Dermis microvascular lymphatic vessel endothelial cell (primary cell): ENCODE measurements around the gene PIGM. TPM values are rescaled to one million over a fixed set of nuclear protein-coding genes. Genes with fewer than 3 reads are reported as not detected.
"Not testable (repeated sequence)": the region's sequence is repeated elsewhere in the genome, so short reads cannot be mapped to it uniquely, and the experiment has no call there.

Experiments
- DNase-seq, 2 donors: peaks; one replicate each; pipeline versions ENCODE4 v3.0.0 to v3.0.0-alpha.2; 2010; ENCODE audit warnings: low read depth in 2 of 2
- total RNA-seq: library from RNA; depleted of rRNA; stranded (reverse); fragments of >200 nt; gene quantifications from 2 replicates; pipeline ENCODE4 v1.2.1, GENCODE V29; 2014

The PIGM gene
- total RNA-seq, 1 donor from 2014 or later: 2.3 TPM

- no peak for DNase-seq
Observed at GRCh38 chr1:160061369-160062229, 29.8 kb upstream of the PIGM start.

- DNase-seq: peak in 1 of 2 donors; percentile 5
Observed at GRCh38 chr1:160058087-160058486, 26.3 kb upstream of the PIGM start.

GRCh38 chr1:160056648-160057169 is 24.9 kb upstream of the PIGM start:
- DNase-seq: no peak

GRCh38 chr1:160053548-160054365 is 22.0 kb upstream of the PIGM start:
- DNase-seq: no peak

GRCh38 chr1:160052936-160053335 is 21.1 kb upstream of the PIGM start:
- no peak for DNase-seq

GRCh38 chr1:160050619-160051018 is 18.8 kb upstream of the PIGM start:
- DNase-seq: no peak

- DNase-seq: not testable (repeated sequence)
Observed at GRCh38 chr1:160050182-160050581, 18.4 kb upstream of the PIGM start.

GRCh38 chr1:160049101-160049500 is 17.3 kb upstream of the PIGM start:
- DNase-seq: no peak

GRCh38 chr1:160048335-160048734 is 16.5 kb upstream of the PIGM start:
- no peak for DNase-seq

- no peak for DNase-seq
Observed at GRCh38 chr1:160047111-160047991, 15.6 kb upstream of the PIGM start.

GRCh38 chr1:160046494-160047110 is 14.8 kb upstream of the PIGM start:
- peak in 1 of 2 donors; percentile 10 for DNase-seq

- DNase-seq: no peak
Observed at GRCh38 chr1:160045653-160046052, 13.9 kb upstream of the PIGM start.

- no peak for DNase-seq
Observed at GRCh38 chr1:160043543-160043942, 11.8 kb upstream of the PIGM start.

GRCh38 chr1:160040476-160040875 is 8.7 kb upstream of the PIGM start:
- no peak for DNase-seq

- DNase-seq: no peak
Observed at GRCh38 chr1:160032165-160032820, 503 bp upstream of the PIGM start.

GRCh38 chr1:160030657-160031364 is 979 bp downstream of the PIGM start:
- peak; percentile 2 to 15 for DNase-seq

GRCh38 chr1:160028426-160028825 is 3.4 kb downstream of the PIGM start:
- DNase-seq: no peak

- no peak for DNase-seq
Observed at GRCh38 chr1:160025314-160025713, 6.5 kb downstream of the PIGM start.

- DNase-seq: no peak
Observed at GRCh38 chr1:160024195-160024905, 7.4 kb downstream of the PIGM start.
